KOPT-K1 (cell line): ENCODE measurements around the gene E2F7.
A peak's percentile ranks its signal among the peaks of the same experiment; 100 is the strongest.
"Not testable (repeated sequence)": the region's sequence is repeated elsewhere in the genome, so short reads cannot be mapped to it uniquely, and the experiment has no call there.

Experiments
- H3K27ac ChIP-seq: fragments of 200-600 bp; sonication (generic); 2 replicates; pipeline ENCODE4 v1.5.1; 2016; ENCODE audit warnings: antibody characterized with exemption, mild to moderate bottlenecking, low read depth, low read length; ENCODE audit not compliant: poor library complexity, severe bottlenecking
- H3K36me3 ChIP-seq: fragments of 200-600 bp; sonication (generic); 2 replicates; pipeline ENCODE4 v1.5.1; 2017; ENCODE audit warnings: antibody characterized with exemption, mild to moderate bottlenecking, low read length, moderate library complexity; ENCODE audit not compliant: insufficient read depth
- H3K9me3 ChIP-seq: fragments of 200-600 bp; sonication (generic); 2 replicates; pipeline ENCODE4 v1.5.1; 2017; ENCODE audit warnings: antibody characterized with exemption, low read length, mild to moderate bottlenecking; ENCODE audit not compliant: insufficient read depth, poor library complexity, severe bottlenecking

The E2F7 gene

DNA sequence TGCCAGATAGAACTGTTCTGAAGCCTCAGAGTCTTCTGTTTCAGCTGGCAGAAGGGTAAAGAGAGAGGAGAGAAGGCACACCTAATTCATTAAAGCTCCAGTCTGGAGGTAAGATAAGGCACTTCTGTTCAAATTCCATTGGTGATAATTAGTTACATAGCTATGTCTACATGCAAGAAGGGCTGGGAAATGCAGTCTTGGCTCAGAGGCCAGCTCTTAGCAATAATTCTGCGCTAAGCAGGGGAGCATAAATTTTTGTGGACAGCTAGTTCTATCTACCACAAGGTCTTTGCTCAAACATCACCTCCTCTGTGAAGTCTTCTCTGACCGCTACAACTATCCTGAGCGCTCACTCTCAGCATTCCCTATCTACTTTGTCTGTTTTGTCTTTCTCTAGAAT is 14.3 kb upstream of the E2F7 start:
- H3K27ac ChIP-seq: no peak overlapping the region

DNA sequence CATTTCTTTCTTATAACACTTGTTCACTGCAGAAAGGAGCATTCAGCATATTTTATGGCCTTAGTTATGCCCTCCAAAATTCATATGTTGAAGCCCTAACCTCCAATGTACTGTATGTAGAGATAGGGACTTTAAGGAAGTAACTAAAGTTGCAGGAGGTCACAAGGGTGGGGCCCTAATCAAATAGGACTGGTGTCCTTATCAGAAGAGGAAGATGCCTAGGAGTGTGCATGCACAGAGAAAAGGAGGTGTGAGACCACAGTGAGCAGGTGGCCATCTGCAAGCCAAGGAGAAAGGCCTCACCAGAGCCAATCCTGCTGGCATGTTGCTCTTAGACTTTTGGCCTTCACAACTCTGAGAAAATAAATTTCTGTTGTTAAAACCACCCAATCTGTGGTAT is 12.9 kb upstream of the E2F7 start:
- Histone ChIP-seq H3K9me3 (no peaks in the 10 kb centered on the region), H3K36me3 (no peaks in the 10 kb centered on the region), H3K27ac (no peak overlapping the region)

More for the DNA sequence above, 14.3 kb upstream of the E2F7 start:
- no peaks in the 10 kb centered on the region for H3K36me3 ChIP-seq
- no peaks in the 10 kb centered on the region for H3K9me3 ChIP-seq

DNA sequence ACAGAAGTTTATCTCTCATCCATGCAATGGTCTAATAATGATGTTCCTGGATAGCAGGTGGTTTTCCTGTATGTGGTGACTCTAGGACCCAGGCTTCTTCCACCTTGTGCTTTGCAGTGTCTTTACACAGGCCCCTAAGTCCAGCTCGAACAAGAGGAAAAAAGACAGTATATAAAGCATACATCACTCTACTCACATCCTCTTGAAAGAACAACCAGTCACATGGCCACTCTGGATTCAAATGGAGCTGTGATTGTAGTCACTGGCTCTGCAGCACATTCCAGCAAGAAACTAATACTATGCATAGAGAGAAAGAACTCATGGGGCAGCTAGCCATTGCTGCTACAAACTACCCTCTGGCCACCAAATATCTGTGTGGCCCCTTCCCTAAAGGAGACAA is 11.5 kb upstream of the E2F7 start:
- Histone ChIP-seq H3K36me3 (no peaks in the 10 kb centered on the region), H3K9me3 (no peaks in the 10 kb centered on the region), H3K27ac (no peak overlapping the region)

DNA sequence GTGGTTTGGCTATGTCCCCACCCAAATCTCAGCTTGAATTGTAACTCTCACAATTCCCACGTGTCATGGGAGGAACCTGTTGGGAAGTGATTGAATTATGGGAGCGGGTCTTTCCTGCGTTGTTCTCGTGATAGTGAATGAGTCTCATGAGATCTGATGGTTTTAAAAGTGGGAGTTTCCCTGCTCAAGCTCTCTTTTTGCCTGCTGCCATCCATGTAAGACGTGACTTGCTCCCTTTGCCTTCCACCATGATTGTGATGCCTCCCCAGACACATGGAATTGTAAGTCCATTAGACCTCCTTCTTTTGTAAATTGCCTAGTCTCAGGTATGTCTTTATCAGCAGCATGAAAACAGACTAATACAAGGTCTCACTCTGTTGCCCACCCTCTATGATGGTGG is 8.5 kb upstream of the E2F7 start:
- H3K9me3 ChIP-seq, H3K36me3 ChIP-seq, H3K27ac ChIP-seq: not testable (repeated sequence)

DNA sequence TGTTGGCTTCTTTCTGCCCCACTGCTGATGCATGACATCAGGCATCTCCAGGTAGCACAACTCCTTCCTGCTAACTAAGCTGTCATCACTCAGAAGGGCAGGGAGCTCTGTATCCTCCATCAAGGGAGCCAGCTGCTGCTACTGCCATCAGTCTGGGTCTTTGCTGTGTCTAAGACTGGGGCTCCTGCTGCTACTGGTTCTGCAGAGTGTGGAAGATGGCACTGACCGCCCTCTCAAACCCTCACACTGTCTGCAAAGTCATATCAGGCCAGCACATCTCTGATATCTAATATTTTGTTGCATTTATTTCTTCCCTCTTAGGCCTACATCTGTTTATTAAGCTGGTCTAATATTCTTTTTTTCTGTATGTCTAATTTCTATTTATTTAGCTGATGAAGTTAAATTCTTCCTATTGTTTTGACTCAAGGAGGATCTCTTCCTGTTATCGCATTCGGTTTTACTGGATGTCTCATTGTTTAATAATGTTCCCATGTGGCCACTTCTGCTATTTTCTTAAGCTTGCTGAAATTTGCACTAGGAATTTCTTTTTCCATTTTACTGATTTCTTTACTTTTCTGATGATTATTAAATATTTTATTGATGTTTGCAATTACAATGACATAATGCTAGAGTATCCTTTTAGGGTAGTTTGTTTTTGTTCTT is 7.6 kb upstream of the E2F7 start:
- H3K9me3 ChIP-seq: no peaks in the 10 kb centered on the region
- H3K36me3 ChIP-seq: no peaks in the 10 kb centered on the region
- no peak overlapping the region for H3K27ac ChIP-seq

DNA sequence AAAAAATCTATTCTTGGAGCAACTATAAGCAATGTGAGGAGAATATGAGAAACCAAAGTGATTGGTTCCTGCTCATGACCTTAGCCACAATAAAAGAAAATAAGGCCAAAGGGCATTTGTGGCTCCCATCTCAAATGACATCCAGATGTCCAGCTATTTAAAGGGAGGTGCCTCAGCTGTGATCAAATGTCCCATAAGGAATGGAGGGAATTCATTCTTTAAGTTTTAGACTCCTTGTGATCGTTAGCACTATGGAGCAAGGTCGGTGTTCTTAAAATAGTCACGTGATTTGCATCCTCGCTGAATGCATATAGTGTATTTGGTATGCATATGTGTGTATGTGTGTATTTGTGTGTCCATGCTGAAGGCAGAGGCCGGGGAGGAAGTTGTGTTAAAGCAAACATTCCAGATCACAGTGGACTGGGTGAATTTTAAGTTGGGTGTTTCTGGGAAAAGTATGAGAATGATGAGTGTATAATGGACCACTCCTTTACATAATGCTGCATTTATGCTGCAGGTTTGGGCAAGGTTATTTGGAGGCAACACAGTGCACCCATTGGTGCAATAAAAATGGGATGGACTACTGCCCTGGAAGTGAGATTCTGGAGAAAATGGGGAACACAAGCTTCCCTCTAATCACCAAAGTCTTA is 5.6 kb upstream of the E2F7 start:
- Histone ChIP-seq H3K36me3 (no peaks in the 10 kb centered on the region), H3K9me3 (no peaks in the 10 kb centered on the region), H3K27ac (peak overlapping the region; percentile 54)

DNA sequence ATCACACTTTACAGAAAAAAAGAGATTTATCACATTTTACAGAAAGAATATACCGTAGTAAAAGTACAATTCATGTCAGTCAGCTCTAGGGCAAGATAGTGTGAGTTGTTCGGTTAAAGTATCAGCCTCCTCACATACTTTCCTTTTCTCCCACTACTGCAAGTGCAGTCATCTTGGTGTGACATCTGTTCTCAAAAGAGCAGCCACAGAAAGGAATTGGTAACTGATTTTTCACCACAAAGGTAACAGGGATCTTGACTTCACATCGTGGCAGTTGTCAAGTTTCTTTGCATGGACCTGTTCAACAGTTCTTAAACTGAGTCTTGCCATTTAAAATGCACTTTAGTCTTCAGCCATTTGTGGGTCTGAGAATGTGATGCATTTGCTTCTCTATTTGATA is 5.0 kb upstream of the E2F7 start:
- Histone ChIP-seq H3K9me3 (no peaks in the 10 kb centered on the region), H3K27ac (peak overlapping the region; percentile 54)

DNA sequence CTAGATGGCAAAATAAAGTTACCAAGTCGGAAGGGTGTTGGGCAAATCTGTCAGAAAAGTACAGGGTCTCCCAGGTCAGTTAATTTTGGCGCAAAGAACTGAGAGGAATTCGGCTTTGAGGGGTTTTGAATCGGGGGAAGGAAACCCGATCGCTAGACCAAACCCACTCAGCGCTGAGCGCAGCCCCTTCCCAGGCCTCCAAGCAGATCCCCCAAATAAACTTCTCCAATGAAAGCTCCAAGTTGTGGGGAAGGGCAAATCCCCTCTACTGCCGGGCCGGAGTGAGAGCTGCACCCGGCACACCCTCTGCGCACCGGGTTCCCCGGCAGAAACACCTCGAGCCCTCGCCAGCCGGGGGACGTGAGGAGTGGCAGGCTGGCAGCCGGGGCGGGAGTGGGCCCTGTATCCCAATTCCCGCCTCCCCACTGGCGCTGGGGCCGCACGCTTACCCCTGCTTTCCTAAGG is 441 bp downstream of the E2F7 start:
- no peaks in the 10 kb centered on the region for H3K9me3 ChIP-seq
- H3K36me3 ChIP-seq: peaks cover 41% of the 10 kb centered on the region
- peak overlapping the region; percentile 96 for H3K27ac ChIP-seq

More for the DNA sequence above, 5.0 kb upstream of the E2F7 start:
- no peaks in the 10 kb centered on the region for H3K36me3 ChIP-seq

DNA sequence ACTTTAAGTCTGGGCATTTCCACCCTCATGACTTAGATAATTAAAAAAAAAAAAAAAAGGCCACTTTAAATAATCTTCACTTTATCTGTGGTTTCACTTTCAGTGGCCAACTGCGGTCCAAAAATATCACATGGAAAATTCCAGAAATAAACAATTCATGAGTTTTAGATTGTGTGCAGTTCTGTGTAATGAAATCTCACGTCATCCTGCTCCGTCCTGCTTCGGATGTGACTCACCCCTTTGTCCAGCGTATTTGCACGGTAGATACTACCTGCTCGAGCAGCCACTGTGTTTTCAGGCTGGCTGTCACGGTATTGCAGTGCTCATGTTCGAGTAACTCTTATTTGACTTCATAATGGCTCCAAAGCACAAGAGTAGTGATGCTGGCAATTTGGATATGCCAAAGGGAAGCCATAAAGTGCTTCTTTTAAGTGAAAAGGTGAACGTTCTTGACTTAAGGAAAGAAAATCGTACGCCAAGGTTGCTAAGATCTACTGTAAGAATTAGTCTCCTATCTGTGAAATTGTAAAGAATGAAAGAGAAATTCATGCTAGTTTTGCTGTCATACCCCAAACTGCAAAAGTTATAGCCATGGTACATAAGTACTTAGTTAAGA is 2.4 kb downstream of the E2F7 start:
- peaks cover 61% of the 10 kb centered on the region for H3K36me3 ChIP-seq
- H3K9me3 ChIP-seq: no peaks in the 10 kb centered on the region
- no peak overlapping the region for H3K27ac ChIP-seq

DNA sequence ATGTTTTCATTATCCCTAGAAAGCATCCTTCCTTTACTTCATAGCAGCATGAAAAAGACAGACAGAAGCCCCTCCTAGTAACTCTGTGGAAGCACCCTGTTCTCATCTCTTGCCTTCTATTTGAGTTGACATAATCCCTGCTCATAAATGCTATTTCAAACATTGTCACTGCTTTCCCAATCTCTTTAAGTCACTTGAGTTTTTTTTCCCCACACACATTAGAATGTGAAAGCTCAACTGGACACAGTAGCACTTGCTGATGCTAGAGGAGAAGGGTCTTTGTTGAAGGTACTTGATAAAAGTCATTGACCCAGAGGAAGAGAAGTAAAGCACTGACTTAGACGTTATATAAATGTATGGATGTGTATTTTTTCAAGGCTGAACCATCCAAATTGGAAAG is 3.0 kb downstream of the E2F7 start:
- Histone ChIP-seq H3K27ac (no peak overlapping the region), H3K9me3 (no peaks in the 10 kb centered on the region), H3K36me3 (peaks cover 67% of the 10 kb centered on the region)

DNA sequence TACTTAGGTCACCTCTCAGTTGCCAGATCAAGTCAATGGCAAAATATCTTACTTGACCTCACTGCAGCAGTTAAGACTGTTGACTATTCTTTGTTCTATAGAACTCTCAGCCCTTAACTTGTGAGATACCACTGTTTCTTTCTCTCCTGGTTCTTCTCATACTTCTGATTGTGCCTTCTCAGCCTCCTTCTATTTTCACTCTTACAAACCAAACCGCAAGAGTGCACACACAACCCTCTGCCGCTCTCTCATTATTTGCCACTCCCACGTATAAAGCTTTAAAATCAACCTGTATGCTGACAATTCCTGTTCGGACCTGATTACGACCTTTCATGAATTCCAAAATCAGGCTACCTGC is 4.5 kb downstream of the E2F7 start:
- peak overlapping the region; percentile 32 for H3K27ac ChIP-seq
- H3K9me3 ChIP-seq: no peaks in the 10 kb centered on the region
- peaks cover 82% of the 10 kb centered on the region for H3K36me3 ChIP-seq

DNA sequence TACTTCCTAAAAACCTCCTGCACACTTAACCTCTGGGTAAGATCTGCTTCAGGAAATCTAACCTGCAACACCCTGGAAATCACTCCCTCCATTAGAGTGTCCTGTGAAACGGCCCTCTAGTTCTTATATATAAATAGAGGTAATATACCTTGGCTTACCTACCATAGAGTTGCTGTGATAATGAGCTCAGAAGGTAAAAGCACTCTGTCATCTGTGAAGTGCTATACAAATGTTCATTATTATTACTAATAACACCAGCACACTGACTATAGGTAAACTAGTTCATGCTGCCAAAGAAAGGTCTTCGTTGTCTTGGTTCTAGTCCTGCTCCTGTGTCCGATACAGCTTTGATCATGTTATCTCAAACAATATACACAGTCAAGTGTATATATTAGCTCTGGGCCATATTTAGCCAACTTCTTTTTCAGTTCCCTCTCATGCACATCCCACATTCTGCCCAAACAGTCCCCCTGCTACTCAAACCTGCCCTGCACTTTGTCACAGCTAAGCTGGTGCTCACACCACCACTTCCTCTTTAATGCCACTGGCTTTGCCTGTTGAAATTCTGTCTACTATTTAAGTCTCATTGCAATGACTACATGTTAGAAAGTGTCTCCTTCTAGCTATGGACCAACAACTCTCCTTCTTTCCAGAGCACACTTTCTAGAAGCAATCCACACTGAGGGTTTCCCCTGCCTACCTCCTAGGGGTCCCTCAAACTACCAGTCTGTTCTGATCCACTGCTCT is 5.1 kb downstream of the E2F7 start:
- Histone ChIP-seq H3K27ac (peak overlapping the region; percentile 32), H3K9me3 (no peaks in the 10 kb centered on the region), H3K36me3 (peaks cover 88% of the 10 kb centered on the region)

DNA sequence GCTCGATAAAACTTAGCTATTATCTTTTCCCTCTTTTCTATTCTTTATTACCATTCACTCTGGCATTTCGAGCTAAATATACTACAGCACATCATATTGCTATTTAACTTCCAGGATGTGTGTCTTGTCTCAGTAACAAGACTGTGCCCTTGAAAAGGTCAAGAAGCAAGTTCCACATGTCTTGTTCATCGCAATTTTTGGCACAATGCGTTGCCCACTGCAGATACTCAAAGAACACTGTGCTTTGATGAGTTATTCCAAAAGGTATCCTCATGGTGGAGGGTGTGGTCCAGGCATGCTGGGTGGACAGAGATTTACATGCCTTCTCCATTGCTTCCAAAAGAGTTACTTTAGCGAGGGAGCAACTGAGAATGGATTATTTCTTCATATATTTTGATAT is 6.6 kb downstream of the E2F7 start:
- peaks cover 100% of the 10 kb centered on the region for H3K36me3 ChIP-seq
- no peaks in the 10 kb centered on the region for H3K9me3 ChIP-seq
- no peak overlapping the region for H3K27ac ChIP-seq

DNA sequence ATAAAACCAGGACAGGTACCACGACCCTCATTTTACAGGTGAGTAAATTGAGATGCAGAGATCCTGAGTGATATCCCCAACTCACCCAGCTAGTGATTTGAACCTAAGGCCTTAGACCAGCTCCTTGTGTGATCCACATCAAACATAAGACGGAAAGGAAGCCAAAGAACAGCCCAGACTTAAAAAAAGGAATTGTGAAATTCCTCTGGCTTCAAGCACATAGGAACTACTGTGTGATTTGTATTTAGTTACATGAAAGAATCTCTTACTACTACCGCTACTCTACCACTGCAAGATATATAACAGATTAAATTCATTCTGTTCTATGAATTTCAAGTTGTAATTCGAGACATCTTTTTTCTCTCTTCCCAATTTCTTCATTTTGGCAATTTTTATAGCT is 10.5 kb downstream of the E2F7 start:
- Histone ChIP-seq H3K36me3 (peaks cover 99% of the 10 kb centered on the region), H3K9me3 (no peaks in the 10 kb centered on the region), H3K27ac (no peak overlapping the region)

DNA sequence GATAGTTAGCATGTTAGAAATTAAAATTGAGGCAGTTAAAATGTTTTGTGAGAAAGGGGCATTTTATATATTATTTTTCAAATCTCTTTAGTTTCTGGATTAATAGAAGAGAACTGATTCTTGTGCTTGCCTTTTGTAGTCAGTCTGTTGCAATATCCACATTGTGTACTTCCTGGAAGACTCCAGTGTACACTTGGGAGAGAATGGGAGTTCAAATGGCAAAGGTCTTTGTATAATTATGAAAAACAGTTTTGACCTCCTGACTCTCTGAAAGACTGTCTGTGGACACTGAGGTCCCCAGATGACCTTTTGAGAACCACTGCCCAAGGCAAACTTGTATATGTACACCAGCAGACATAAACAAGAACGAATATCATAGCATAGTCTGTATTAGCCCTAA is 12.1 kb downstream of the E2F7 start:
- peaks cover 99% of the 10 kb centered on the region for H3K36me3 ChIP-seq
- H3K27ac ChIP-seq: no peak overlapping the region
- H3K9me3 ChIP-seq: no peaks in the 10 kb centered on the region
